H1 (cell line): Measurements from ENCODE around the gene SHC3. TPM values are rescaled to one million over a fixed set of nuclear protein-coding genes. Genes with fewer than 3 reads are reported as not detected.

Experiments
- CTCF ChIA-PET: fragments of 300-600 bp; sonication (Branson Sonifier 250); formaldehyde crosslinking; loops from one replicate; lab custom pipeline; 2021; ENCODE audit not compliant: partially characterized antibody; lab: Charles Lee
- POLR2A ChIA-PET: fragments of 300-600 bp; sonication (Branson Sonifier 250); formaldehyde crosslinking; loops from one replicate; lab custom pipeline; 2021; ENCODE audit warnings: inconsistent platforms; ENCODE audit not compliant: partially characterized antibody; lab: Charles Lee
- DNase-seq, 2 experiments: peaks; one replicate each; pipeline versions ENCODE4 v3.0.0 to v3.0.0-alpha.2; 2010 to 2022; ENCODE audit warnings: low spot score in 2 of 2, low read depth in 1 of 2, mixed read lengths in 1 of 2
- FAIRE-seq: peaks from 2 replicates; lab custom pipeline; 2011; peaks lifted over from hg19 to GRCh38; lab: Jason Lieb, UNC
- H2AFZ ChIP-seq: 2 replicates; pipeline ENCODE4 v1.8.1; 2012; ENCODE audit warnings: low read length, inconsistent platforms
- H2AK5ac ChIP-seq: 2 replicates; pipeline ENCODE4 v1.6.1; 2013; ENCODE audit warnings: low read depth, low read length
- H2BK120ac ChIP-seq: replicated peaks from 2 replicates; pipeline ENCODE3; 2013; ENCODE audit warnings: low read depth, low read length, inconsistent platforms
- H2BK12ac ChIP-seq: 2 replicates; pipeline ENCODE4 v1.6.1; 2013; ENCODE audit warnings: low read depth, low read length
- H2BK15ac ChIP-seq: 2 replicates; pipeline ENCODE4 v1.6.1; 2013; ENCODE audit warnings: low read length
- H2BK20ac ChIP-seq: 2 replicates; pipeline ENCODE4 v1.6.1; 2013; ENCODE audit warnings: low read length
- H2BK5ac ChIP-seq: 2 replicates; pipeline ENCODE4 v1.6.1; 2013; ENCODE audit warnings: low read depth, low read length
- H3K14ac ChIP-seq: 2 replicates; pipeline ENCODE4 v1.6.1; 2013; ENCODE audit warnings: inconsistent platforms; ENCODE audit not compliant: insufficient read length
- H3K18ac ChIP-seq: 2 replicates; pipeline ENCODE4 v1.6.1; 2013; ENCODE audit warnings: low read length; ENCODE audit errors: extremely low read depth
- H3K23ac ChIP-seq: 2 replicates; pipeline ENCODE4 v1.6.1; 2013; ENCODE audit warnings: inconsistent platforms; ENCODE audit not compliant: insufficient read length
- H3K23me2 ChIP-seq: 2 replicates; pipeline ENCODE4 v1.6.1; 2013; ENCODE audit warnings: low read depth, low read length
- H3K27ac ChIP-seq: 2 replicates; pipeline ENCODE4 v1.6.1; 2011; ENCODE audit warnings: low read depth, low read length, inconsistent platforms
- H3K27me3 ChIP-seq, 4 experiments: replicated peaks in 1 of 4; 1 replicate in 1 of 4; 2 replicates in 3 of 4; pipeline versions ENCODE4 v1.6.1 to v1.8.1; 2011 to 2013; ENCODE audit warnings: low read length in 3 of 4, mild to moderate bottlenecking in 3 of 4, inconsistent platforms in 2 of 4, mixed read lengths in 2 of 4, moderate library complexity in 1 of 4; ENCODE audit not compliant: control insufficient read depth in 3 of 4, insufficient read depth in 3 of 4; ENCODE audit errors: extremely low read depth in 1 of 4
- H3K36me3 ChIP-seq, 4 experiments: 2 replicates each; pipeline versions ENCODE4 v1.6.1 to v1.8.1; 2011 to 2013; ENCODE audit warnings: mild to moderate bottlenecking in 4 of 4, low read length in 3 of 4, moderate library complexity in 2 of 4, control low read depth in 1 of 4, inconsistent platforms in 1 of 4; ENCODE audit not compliant: insufficient read depth in 4 of 4, control insufficient read depth in 2 of 4
- H3K4ac ChIP-seq: replicated peaks from 2 replicates; pipeline ENCODE3; 2013; ENCODE audit warnings: low read length, low read depth, mixed read lengths, inconsistent platforms; ENCODE audit not compliant: insufficient read length
- H3K4me1 ChIP-seq, 4 experiments: replicated peaks in 1 of 4; 1 replicate in 1 of 4; 2 replicates in 3 of 4; pipeline versions ENCODE4 v1.6.1 to v1.8.1; 2011 to 2013; ENCODE audit warnings: low read length in 3 of 4, inconsistent platforms in 2 of 4, mixed read lengths in 1 of 4; ENCODE audit not compliant: insufficient read depth in 4 of 4, control insufficient read depth in 3 of 4
- H3K4me2 ChIP-seq, 2 experiments: 2 replicates each; pipeline versions ENCODE4 v1.6.1 to v1.8.1; 2011 to 2013; ENCODE audit warnings: low read depth in 2 of 2, low read length in 2 of 2, control low read depth in 1 of 2, inconsistent platforms in 1 of 2, mild to moderate bottlenecking in 1 of 2; ENCODE audit not compliant: insufficient read depth in 1 of 2
- H3K4me3 ChIP-seq, 4 experiments: fragments of 200-600, 300-600 bp in 1 of 4; sonication (generic), shearing (Covaris generic), sonication (Bioruptor Twin) in 1 of 4; 2 replicates each; pipeline versions ENCODE4 v1.5.1 to v1.8.1; 2011 to 2016; ENCODE audit warnings: low read length in 4 of 4, low read depth in 3 of 4, control low read depth in 2 of 4, inconsistent platforms in 2 of 4, mild to moderate bottlenecking in 2 of 4, mixed read lengths in 1 of 4, moderate library complexity in 1 of 4; ENCODE audit not compliant: insufficient read depth in 2 of 4; ENCODE audit errors: extremely low read depth in 1 of 4
- H3K56ac ChIP-seq: replicated peaks from 2 replicates; pipeline ENCODE3; 2013; ENCODE audit warnings: low read depth, mild to moderate bottlenecking, mixed read lengths, low read length, inconsistent platforms; ENCODE audit not compliant: insufficient read length
- H3K79me1 ChIP-seq: 2 replicates; pipeline ENCODE4 v1.6.1; 2013; ENCODE audit warnings: low read depth, low read length, control low read depth
- H3K79me2 ChIP-seq, 2 experiments: 2 replicates each; pipeline versions ENCODE4 v1.6.1 to v1.8.1; 2012 to 2013; ENCODE audit warnings: low read length in 2 of 2, mild to moderate bottlenecking in 2 of 2, inconsistent platforms in 1 of 2; ENCODE audit not compliant: insufficient read depth in 2 of 2, control insufficient read depth in 1 of 2
- H3K9ac ChIP-seq, 4 experiments: replicated peaks in 1 of 4; 1 replicate in 1 of 4; 2 replicates in 3 of 4; pipeline versions ENCODE4 v1.6.1 to v1.8.1; 2011 to 2013; ENCODE audit warnings: low read depth in 3 of 4, low read length in 3 of 4, control low read depth in 2 of 4, mild to moderate bottlenecking in 2 of 4, moderate library complexity in 2 of 4, inconsistent platforms in 1 of 4; ENCODE audit errors: extremely low read depth in 1 of 4
- H3K9me3 ChIP-seq, 2 experiments: 2 replicates each; pipeline versions ENCODE4 v1.6.1 to v1.8.1; 2012 to 2013; ENCODE audit warnings: mild to moderate bottlenecking in 2 of 2, moderate library complexity in 2 of 2, control low read depth in 1 of 2, inconsistent platforms in 1 of 2, low read depth in 1 of 2, low read length in 1 of 2, mixed read lengths in 1 of 2; ENCODE audit not compliant: insufficient read depth in 2 of 2
- H4K20me1 ChIP-seq, 2 experiments: replicated peaks in 1 of 2; 2 replicates each; pipeline versions ENCODE3 to v1.8.1; 2011 to 2013; ENCODE audit warnings: inconsistent platforms in 2 of 2, low read length in 2 of 2, mild to moderate bottlenecking in 1 of 2; ENCODE audit not compliant: insufficient read depth in 2 of 2, control insufficient read depth in 1 of 2
- H4K5ac ChIP-seq: 2 replicates; pipeline ENCODE4 v1.6.1; 2013; ENCODE audit warnings: low read length, low read depth, mixed read lengths, inconsistent platforms; ENCODE audit not compliant: insufficient read length
- H4K8ac ChIP-seq: 2 replicates; pipeline ENCODE4 v1.8.0; 2013; ENCODE audit warnings: mild to moderate bottlenecking, moderate library complexity, low read length, inconsistent platforms; ENCODE audit not compliant: insufficient read depth; ENCODE audit errors: extremely low read depth
- H4K91ac ChIP-seq: replicated peaks from 2 replicates; pipeline ENCODE3; 2013; ENCODE audit warnings: low read length, mixed read lengths, inconsistent platforms; ENCODE audit not compliant: insufficient read length
- BCL11A ChIP-seq, 2 experiments: IDR thresholded peaks; one replicate each; pipeline ENCODE4 v1.6.1; 2011; ENCODE audit warnings: low read depth in 2 of 2, low read length in 2 of 2, mild to moderate bottlenecking in 2 of 2
- HDAC6 ChIP-seq: IDR thresholded peaks from one replicate; pipeline ENCODE4 v1.7.1; 2012; ENCODE audit warnings: low read depth, mild to moderate bottlenecking, inconsistent platforms, low read length, moderate library complexity
- SIN3A ChIP-seq, 2 experiments: IDR thresholded peaks in 1 of 2; conservative IDR thresholded peaks in 1 of 2; 2 replicates each; pipeline ENCODE4 v1.6.1; 2011 to 2012; ENCODE audit warnings: low read length in 2 of 2, improper control_type of control experiment in 1 of 2, low read depth in 1 of 2, mild to moderate bottlenecking in 1 of 2
- SP4 ChIP-seq: IDR thresholded peaks from 2 replicates; pipeline ENCODE4 v1.6.1; 2012; ENCODE audit warnings: low read length, inconsistent platforms
- WGBS, 2 experiments: shearing (Covaris generic) in 1 of 2; methylation state at CpG; one replicate each; pipeline versions ENCODE4 v1.1.6 to v1.1.7; 2013 to 2015; ENCODE audit warnings: low lambda C conversion rate in 2 of 2, mixed read lengths in 2 of 2, inconsistent platforms in 1 of 2, low coverage in 1 of 2, missing lambda C conversion rate in 1 of 2; ENCODE audit not compliant: insufficient replicate concordance in 2 of 2, insufficient coverage in 1 of 2, insufficient read length in 1 of 2; ENCODE audit errors: extremely low coverage in 1 of 2, missing lambda C conversion rate in 1 of 2; 5-methylcytosine and 5-hydroxymethylcytosine counted together
- polyA plus RNA-seq, 7 experiments: library from polyadenylated mRNA; depleted of rRNA in 3 of 7; stranded (reverse) in 5 of 7; unstranded in 2 of 7; fragments of >200 nt in 5 of 7; fragments of 200-250 nt in 2 of 7; gene quantifications; 1 replicate in 5 of 7; 2 replicates in 1 of 7; 4 replicates in 1 of 7; pipeline versions ENCODE4 v1.2.1 to v1.2.3, GENCODE V29; 2011 to 2013; ENCODE audit warnings: missing spikeins in 2 of 7, mixed read lengths in 2 of 7
- total RNA-seq: library from RNA; stranded (reverse); fragmentation: NEBNext Ultra II Directional; extraction: Animal tissue kit (Norgen Biotek cat#: 25700); gene quantifications from 2 replicates; pipeline ENCODE4 v1.2.1, GENCODE V29; 2021
- TF ChIP-seq, protein P1 (sequence below): IDR thresholded peaks from 2 replicates; pipeline ENCODE4 v1.6.1; 2011; ENCODE audit warnings: low read length, improper control_type of control experiment

Gene SHC3
- total and polyA plus RNA-seq, 2 of the 8 experiments (the other 6 are each of a cell fraction or from before 2014, with no cell fraction given): 1.4 to 7.1 TPM

- POLR2A ChIA-PET: interaction anchor here (0.7 kb wide), 1 partner anchor 84 kb away, joined by 3 read pairs; no protein-coding TSS in a partner anchor
- 54% methylated on average over 5 of the region's 5 CpGs; no CpG with 5 or more reads in 1 of the 2 experiments for WGBS, 2 experiments
- Histone ChIP-seq H2BK20ac (no peak overlapping the region), H3K9ac (no peak overlapping the region), H3K23me2 (no peaks in the 10 kb centered on the region), H3K14ac (no peak overlapping the region), H4K91ac (no peak overlapping the region), H3K4me1 (peaks cover 0 to 12% (median 5%) of the 10 kb centered on the region in 4 experiments; a peak in 3 of 7 replicates), H3K4ac (no peak overlapping the region), H3K23ac (no peak overlapping the region), H3K79me1 (no peaks in the 10 kb centered on the region), H3K36me3 (no peaks in the 10 kb centered on the region), H4K20me1 (no peaks in the 10 kb centered on the region), H3K4me3 (no peak overlapping the region), H2BK120ac (no peak overlapping the region), H2AK5ac (0 out of 2 replicates have a peak overlapping the region, but pooled peaks have one; percentile 3), H2BK12ac (peak overlapping the region; percentile 64; the same call in 1 of the 2 replicates), H3K18ac (peak overlapping the region; percentile 2; the same call in 1 of the 2 replicates), H3K27me3 (no peaks in the 10 kb centered on the region; a peak in 1 of 7 replicates), H4K5ac (no peak overlapping the region), H4K8ac (peak overlapping the region; percentile 53; the same call in 1 of the 2 replicates), H3K4me2 (peak overlapping the region; percentile 21 to 44; a peak in 2 of 4 replicates), H3K27ac (peak overlapping the region; percentile 21; the same call in 1 of the 2 replicates), H3K79me2 (no peaks in the 10 kb centered on the region), H2BK15ac (no peak overlapping the region), H2AFZ (peak overlapping the region; percentile 86), H3K9me3 (no peaks in the 10 kb centered on the region), H2BK5ac (0 out of 2 replicates have a peak overlapping the region, but pooled peaks have one; percentile 4), H3K56ac (no peak overlapping the region)
- peak; percentile 96 for FAIRE-seq
- peak; percentile 17 to 72 for DNase-seq
- TF ChIP-seq HDAC6 (no peak), BCL11A (IDR thresholded peaks at IDR 0.05; ENCODE audit: low read depth in 2 of 2, low read length in 2 of 2) (no peak), SP4 (no peak), SIN3A (conservative IDR thresholded peaks at IDR 0.05 in 1 of 2, IDR thresholded peaks at IDR 0.05 in 1 of 2; ENCODE audit: low read depth in 1 of 2, low read length in 2 of 2) (0 out of 4 replicates have a peak, but pooled peaks of 1 of the 2 experiments have one; percentile 32)
- TF ChIP-seq, protein P1, sequence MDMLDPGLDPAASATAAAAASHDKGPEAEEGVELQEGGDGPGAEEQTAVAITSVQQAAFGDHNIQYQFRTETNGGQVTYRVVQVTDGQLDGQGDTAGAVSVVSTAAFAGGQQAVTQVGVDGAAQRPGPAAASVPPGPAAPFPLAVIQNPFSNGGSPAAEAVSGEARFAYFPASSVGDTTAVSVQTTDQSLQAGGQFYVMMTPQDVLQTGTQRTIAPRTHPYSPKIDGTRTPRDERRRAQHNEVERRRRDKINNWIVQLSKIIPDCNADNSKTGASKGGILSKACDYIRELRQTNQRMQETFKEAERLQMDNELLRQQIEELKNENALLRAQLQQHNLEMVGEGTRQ: peak; percentile 54; the same call in 1 of the 2 replicates
- CTCF ChIA-PET: no interaction called here
Observed at GRCh38 chr9:89225991-89226471, 47.4 kb upstream of the SHC3 start.
